Fibroblast of lung (primary cell): Measurements from ENCODE around the gene NPEPL1. TPM values are rescaled to one million over a fixed set of nuclear protein-coding genes. Genes with fewer than 3 reads are reported as not detected.

Experiments used
- DNase-seq, 2 donors: peaks; one replicate each; pipeline versions ENCODE4 v3.0.0 to v3.0.0-alpha.2; 2010; ENCODE audit warnings: low read depth in 2 of 2
- H2AFZ ChIP-seq: 2 replicates; pipeline ENCODE4 v1.5.1; 2012; ENCODE audit warnings: low read length, control low read depth, inconsistent platforms
- H3K27ac ChIP-seq: 2 replicates; pipeline ENCODE4 v1.5.1; 2011; ENCODE audit warnings: low read length, control low read depth; ENCODE audit not compliant: insufficient read depth
- H3K27me3 ChIP-seq: 2 replicates; pipeline ENCODE4 v1.5.1; 2011; ENCODE audit warnings: mild to moderate bottlenecking, low read length; ENCODE audit not compliant: control insufficient read depth, insufficient read depth
- H3K36me3 ChIP-seq: 2 replicates; pipeline ENCODE4 v1.5.1; 2011; ENCODE audit warnings: low read length; ENCODE audit not compliant: control insufficient read depth, insufficient read depth
- H3K4me1 ChIP-seq: 2 replicates; pipeline ENCODE4 v1.5.1; 2011; ENCODE audit warnings: low read length; ENCODE audit not compliant: control insufficient read depth, insufficient read depth; ENCODE audit errors: extremely low read depth
- H3K4me2 ChIP-seq: 2 replicates; pipeline ENCODE4 v1.5.1; 2011; ENCODE audit warnings: low read length, control low read depth; ENCODE audit not compliant: insufficient read depth; ENCODE audit errors: extremely low read depth
- H3K4me3 ChIP-seq, 4 experiments: fragments of 200-600 bp in 1 of 4; sonication (generic) in 1 of 4; replicated peaks in 1 of 4; 2 replicates each; pipeline ENCODE4 v1.5.1; 2011 to 2016; ENCODE audit warnings: low read length in 4 of 4, low read depth in 3 of 4, mild to moderate bottlenecking in 3 of 4, control low read depth in 2 of 4, inconsistent platforms in 1 of 4, mixed read lengths in 1 of 4; ENCODE audit not compliant: insufficient read depth in 1 of 4; ENCODE audit errors: control extremely low read depth in 1 of 4
- H3K79me2 ChIP-seq: 2 replicates; pipeline ENCODE4 v1.5.1; 2012; ENCODE audit warnings: mild to moderate bottlenecking, low read length, inconsistent platforms; ENCODE audit not compliant: control insufficient read depth, insufficient read depth
- H3K9ac ChIP-seq: 2 replicates; pipeline ENCODE4 v1.5.1; 2011; ENCODE audit warnings: mild to moderate bottlenecking, low read length, control low read depth; ENCODE audit not compliant: insufficient read depth
- H3K9me3 ChIP-seq: 2 replicates; pipeline ENCODE4 v1.5.1; 2012; ENCODE audit warnings: low read depth, low read length; ENCODE audit not compliant: control insufficient read depth, insufficient read depth
- H4K20me1 ChIP-seq: 2 replicates; pipeline ENCODE4 v1.5.1; 2011; ENCODE audit warnings: low read length; ENCODE audit not compliant: control insufficient read depth, insufficient read depth; ENCODE audit errors: extremely low read depth
- EZH2 ChIP-seq: IDR thresholded peaks from 2 replicates; pipeline ENCODE4 v1.5.1; 2012; ENCODE audit warnings: low read length, control low read depth, mild to moderate bottlenecking; ENCODE audit errors: missing control alignments
- polyA plus RNA-seq, 2 donors: library from polyadenylated mRNA; depleted of rRNA in 1 of 2; stranded (reverse) in 1 of 2; unstranded in 1 of 2; fragments of >200 nt; gene quantifications; 2 replicates each; pipeline ENCODE4 v1.2.1, GENCODE V29; 2011 to 2012; ENCODE audit warnings: missing spikeins in 1 of 2
- total RNA-seq: library from RNA; depleted of rRNA; stranded (reverse); fragments of >200 nt; gene quantifications from 2 replicates; pipeline ENCODE4 v1.2.1, GENCODE V29; 2014
- TF ChIP-seq, protein P1 (sequence below), 2 donors: IDR thresholded peaks in 1 of 2; conservative IDR thresholded peaks in 1 of 2; 1 replicate in 1 of 2; 2 replicates in 1 of 2; pipeline ENCODE4 v1.5.1; 2011 to 2012; ENCODE audit warnings: low read length in 2 of 2, control low read depth in 1 of 2, inconsistent platforms in 1 of 2, low read depth in 1 of 2, mild to moderate bottlenecking in 1 of 2

The NPEPL1 gene
- total and polyA plus RNA-seq, 2 donors (not counting 1 experiment from before 2014, with no cell fraction given): 2.9 to 24.6 TPM

DNA sequence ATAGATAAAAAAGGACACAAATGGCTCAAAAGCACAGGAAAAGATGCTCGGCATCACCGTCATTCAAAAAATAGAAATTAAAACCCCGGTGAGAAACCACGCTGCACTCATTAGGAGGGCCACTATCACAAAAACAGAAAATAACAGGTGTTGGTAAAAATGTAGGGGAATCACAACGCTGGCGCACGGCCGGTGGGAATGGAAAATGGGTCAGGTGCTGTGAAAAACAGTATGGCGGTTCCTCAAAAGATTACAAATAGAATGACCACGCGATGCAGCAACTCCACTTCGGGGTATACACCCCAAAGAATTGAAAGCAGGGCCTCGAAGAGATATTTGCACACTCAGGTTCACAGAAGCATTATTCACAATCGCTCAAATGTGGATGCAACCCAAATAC lies 28.3 kb downstream of the NPEPL1 start:
- no peaks in the 10 kb centered on the region for H4K20me1 ChIP-seq
- TF ChIP-seq, protein P1, sequence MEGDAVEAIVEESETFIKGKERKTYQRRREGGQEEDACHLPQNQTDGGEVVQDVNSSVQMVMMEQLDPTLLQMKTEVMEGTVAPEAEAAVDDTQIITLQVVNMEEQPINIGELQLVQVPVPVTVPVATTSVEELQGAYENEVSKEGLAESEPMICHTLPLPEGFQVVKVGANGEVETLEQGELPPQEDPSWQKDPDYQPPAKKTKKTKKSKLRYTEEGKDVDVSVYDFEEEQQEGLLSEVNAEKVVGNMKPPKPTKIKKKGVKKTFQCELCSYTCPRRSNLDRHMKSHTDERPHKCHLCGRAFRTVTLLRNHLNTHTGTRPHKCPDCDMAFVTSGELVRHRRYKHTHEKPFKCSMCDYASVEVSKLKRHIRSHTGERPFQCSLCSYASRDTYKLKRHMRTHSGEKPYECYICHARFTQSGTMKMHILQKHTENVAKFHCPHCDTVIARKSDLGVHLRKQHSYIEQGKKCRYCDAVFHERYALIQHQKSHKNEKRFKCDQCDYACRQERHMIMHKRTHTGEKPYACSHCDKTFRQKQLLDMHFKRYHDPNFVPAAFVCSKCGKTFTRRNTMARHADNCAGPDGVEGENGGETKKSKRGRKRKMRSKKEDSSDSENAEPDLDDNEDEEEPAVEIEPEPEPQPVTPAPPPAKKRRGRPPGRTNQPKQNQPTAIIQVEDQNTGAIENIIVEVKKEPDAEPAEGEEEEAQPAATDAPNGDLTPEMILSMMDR (conservative IDR thresholded peaks at IDR 0.05 in 1 of 2, IDR thresholded peaks at IDR 0.05 in 1 of 2; ENCODE audit: low read depth in 1 of 2, low read length in 2 of 2): no peak
- no peak for TF ChIP-seq EZH2
- H3K79me2 ChIP-seq: no peaks in the 10 kb centered on the region
- H2AFZ ChIP-seq: no peak overlapping the region
- no peak overlapping the region for H3K9ac ChIP-seq
- H3K27ac ChIP-seq: no peak overlapping the region
- no peaks in the 10 kb centered on the region for H3K9me3 ChIP-seq
- no peaks in the 10 kb centered on the region for H3K36me3 ChIP-seq
- H3K4me1 ChIP-seq: no peaks in the 10 kb centered on the region
- H3K4me2 ChIP-seq: no peak overlapping the region
- no peak for DNase-seq
- H3K4me3 ChIP-seq: no peak overlapping the region
- peaks cover 8% of the 10 kb centered on the region for H3K27me3 ChIP-seq

DNA sequence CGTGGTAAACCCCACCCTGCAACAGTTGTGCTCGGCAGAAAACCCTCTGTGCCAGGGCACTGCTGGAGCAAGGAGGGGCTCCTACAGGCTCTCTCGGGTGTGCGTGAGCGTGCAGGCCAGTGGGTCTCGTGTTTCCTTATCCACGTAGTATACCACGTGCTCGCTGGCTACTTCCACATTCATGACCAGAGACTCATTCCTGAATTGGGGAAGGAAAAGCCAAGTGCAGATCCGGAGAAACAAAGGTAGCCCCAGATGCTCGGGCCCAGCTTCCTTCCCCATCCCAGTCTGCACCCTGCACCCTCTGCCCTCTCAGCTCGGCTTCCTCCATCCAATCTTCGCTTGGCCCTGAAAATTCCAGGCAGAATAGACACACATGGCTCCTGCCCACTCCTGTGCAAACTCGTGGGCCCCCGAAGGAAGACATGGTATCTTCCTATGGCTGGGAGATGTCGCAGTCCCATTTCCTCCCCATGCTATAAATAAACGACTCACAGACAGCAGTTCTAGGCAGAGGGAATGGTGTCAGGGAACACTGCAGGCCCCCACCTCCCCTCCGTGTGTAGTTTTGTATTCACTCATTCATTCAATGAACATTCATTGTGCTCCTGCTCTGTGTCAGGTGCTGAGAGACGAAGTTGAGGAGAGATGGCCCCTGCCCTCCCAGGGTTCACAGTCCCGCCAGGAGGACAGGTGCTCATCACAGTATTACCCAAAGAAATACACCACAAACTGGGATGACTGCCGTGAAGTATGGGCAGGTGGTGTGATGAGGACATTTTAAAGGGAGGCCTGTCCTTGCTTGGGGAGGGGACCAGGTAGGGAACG lies 29.6 kb downstream of the NPEPL1 start:
- Histone ChIP-seq H3K27ac (no peak overlapping the region), H4K20me1 (no peaks in the 10 kb centered on the region), H3K27me3 (peaks cover 8% of the 10 kb centered on the region), H3K9me3 (no peaks in the 10 kb centered on the region), H3K4me2 (no peak overlapping the region), H2AFZ (no peak overlapping the region), H3K36me3 (no peaks in the 10 kb centered on the region), H3K79me2 (no peaks in the 10 kb centered on the region), H3K4me1 (no peaks in the 10 kb centered on the region), H3K9ac (no peak overlapping the region), H3K4me3 (no peak overlapping the region)
- TF ChIP-seq, protein P1 (conservative IDR thresholded peaks at IDR 0.05 in 1 of 2, IDR thresholded peaks at IDR 0.05 in 1 of 2; ENCODE audit: low read depth in 1 of 2, low read length in 2 of 2): no peak
- TF ChIP-seq EZH2: no peak
- DNase-seq: no peak

DNA sequence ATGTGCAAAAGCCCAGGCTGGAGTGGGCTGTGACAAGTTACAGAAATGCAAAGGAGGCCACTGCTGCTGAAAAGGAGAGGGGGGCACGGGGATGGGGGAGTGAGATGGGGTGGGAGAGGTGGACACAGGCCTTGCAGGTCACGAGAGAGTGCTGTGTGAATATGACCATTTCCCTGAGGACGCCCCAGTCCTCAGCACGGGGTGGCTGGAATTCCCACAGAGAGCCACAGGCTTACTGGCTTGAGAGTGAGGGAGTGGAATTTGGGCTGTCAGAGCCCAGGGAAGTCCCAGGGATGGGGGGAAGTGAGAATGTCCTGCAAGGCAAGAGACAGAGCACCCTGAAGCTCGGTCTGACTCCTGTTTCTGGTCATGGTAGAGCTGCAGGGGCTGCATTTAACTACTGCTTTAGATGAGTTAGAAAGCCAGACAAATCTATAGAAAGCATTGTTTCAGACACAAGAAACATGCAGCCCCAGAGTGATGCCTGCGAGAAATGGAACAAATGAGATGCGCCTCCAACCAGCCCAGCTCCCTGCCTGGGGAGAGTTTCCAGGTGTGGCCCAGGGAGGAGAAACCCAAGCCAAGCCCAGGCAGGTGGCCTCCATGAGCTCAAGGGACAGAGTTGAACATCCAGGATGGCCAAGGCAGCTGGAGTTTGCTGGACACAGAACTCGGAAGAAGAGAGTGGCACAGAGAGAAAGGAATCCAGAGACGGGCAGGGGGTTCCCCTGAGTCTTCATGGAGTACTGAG lies 30.5 kb downstream of the NPEPL1 start:
- TF ChIP-seq EZH2: no peak
- TF ChIP-seq, protein P1 (conservative IDR thresholded peaks at IDR 0.05 in 1 of 2, IDR thresholded peaks at IDR 0.05 in 1 of 2; ENCODE audit: low read depth in 1 of 2, low read length in 2 of 2): no peak
- H3K27me3 ChIP-seq: peaks cover 8% of the 10 kb centered on the region
- no peaks in the 10 kb centered on the region for H3K9me3 ChIP-seq
- H3K9ac ChIP-seq: no peak overlapping the region
- H4K20me1 ChIP-seq: no peaks in the 10 kb centered on the region
- H3K4me2 ChIP-seq: no peak overlapping the region
- no peak overlapping the region for H2AFZ ChIP-seq
- no peak overlapping the region for H3K4me3 ChIP-seq
- no peaks in the 10 kb centered on the region for H3K79me2 ChIP-seq
- H3K36me3 ChIP-seq: no peaks in the 10 kb centered on the region
- H3K4me1 ChIP-seq: no peaks in the 10 kb centered on the region
- H3K27ac ChIP-seq: no peak overlapping the region
- no peak for DNase-seq
